ENCODE results near the gene SAPCD1. TPM values are rescaled to one million over a fixed set of nuclear protein-coding genes. Genes with fewer than 3 reads are reported as not detected.

SAPCD1 gene
- total and polyA plus RNA-seq, 2 experiments from 2014 or later, result 1.3 to 2.5 TPM

DNA sequence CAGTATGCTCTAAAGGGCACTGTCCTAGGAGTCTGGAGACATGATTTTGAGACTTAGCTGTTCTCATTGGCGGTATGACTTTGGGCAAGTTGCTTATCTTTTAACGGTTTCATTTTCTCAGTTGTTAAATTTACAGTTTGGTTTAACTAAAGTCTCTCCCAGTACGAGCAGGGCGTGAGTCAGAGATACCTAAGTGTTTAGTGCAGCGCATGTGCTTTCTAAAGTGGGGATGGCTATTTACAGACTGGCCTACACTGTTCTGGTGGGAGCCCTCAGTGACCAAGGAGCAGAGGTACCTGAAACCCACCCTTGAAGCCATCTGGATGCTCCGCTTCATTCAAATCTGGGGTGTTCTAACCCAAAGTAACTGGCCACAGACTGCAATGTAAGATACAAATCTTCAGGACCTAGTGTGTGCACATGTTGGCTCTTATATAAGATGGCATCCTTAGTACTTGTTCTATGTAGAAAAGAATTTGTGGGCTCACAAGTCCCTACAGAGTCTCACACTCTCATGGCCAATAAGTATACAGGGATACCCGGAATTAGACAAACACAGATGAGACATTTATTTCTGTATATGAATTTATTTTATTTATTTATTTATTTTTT, 11.9 kb upstream of the SAPCD1 start:
- Histone ChIP-seq H3K27me3 (replicated peaks; ENCODE audit: insufficient read depth) (no peaks in the 10 kb centered on the region), H3F3A (ENCODE audit: insufficient read depth) (peaks cover 13% of the 10 kb centered on the region), H3K9ac (no peak overlapping the region), H2AFZ (no peak overlapping the region), H3K4me1 (ENCODE audit: insufficient read depth) (peaks cover 10% of the 10 kb centered on the region), H3K9me2 (ENCODE audit: insufficient read depth) (no peaks in the 10 kb centered on the region), H3K27ac (no peak overlapping the region), H3K36me3 (ENCODE audit: low read depth) (no peaks in the 10 kb centered on the region), H3K79me2 (ENCODE audit: insufficient read depth) (no peaks in the 10 kb centered on the region), H3K4me3 (no peak overlapping the region), H3K4me2 (ENCODE audit: unreplicated experiment) (no peak overlapping the region), H4K20me1 (ENCODE audit: insufficient read depth) (no peaks in the 10 kb centered on the region), H3K9me3 (ENCODE audit: low read depth) (no peaks in the 10 kb centered on the region)
- in situ Hi-C loops (cut with MboI), result no loop called here
- TF ChIP-seq EZH2 (IDR thresholded peaks at IDR 0.05; ENCODE audit: insufficient read depth, poor library complexity, severe bottlenecking), result no peak
- TF ChIP-seq EZH2phosphoT487 (IDR thresholded peaks at IDR 0.05; ENCODE audit: insufficient read depth, low read depth), result no peak
- no peak for DNase-seq
- 94 to 95% methylated on average over 7 of the region's 7 CpGs for WGBS, 2 experiments (ENCODE audit: low coverage in 1 of 2, low lambda C conversion rate in 2 of 2, missing lambda C conversion rate in 2 of 2)

DNA sequence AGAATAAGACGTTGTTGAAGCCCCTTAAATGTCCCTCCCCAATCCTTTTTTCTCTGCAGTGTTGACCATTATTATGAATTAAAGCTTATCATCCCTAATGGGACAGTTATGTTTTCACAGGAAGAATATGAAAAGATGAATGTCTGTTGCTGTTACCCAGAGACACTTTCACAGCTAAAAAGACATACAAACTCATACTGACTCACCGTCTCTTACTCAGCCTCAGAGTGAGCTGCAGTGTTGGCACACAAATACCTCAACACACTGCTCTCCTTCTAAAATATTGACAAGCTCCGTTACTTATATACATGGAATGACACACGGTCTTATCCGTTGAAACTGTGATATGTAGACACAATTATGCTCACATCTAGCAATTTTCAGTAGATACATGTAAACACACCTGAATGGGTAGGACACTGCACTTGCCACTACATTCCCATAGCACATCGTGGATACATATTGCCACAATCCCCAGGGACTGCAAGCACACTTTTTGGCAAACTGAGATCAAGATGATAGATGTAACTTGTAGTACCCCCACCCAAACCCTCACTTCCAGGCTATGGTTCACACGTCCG, 9.6 kb upstream of the SAPCD1 start:
- 30 to 38% methylated on average over 8 of the region's 8 CpGs for WGBS, 2 experiments (ENCODE audit: low coverage in 1 of 2, low lambda C conversion rate in 2 of 2, missing lambda C conversion rate in 2 of 2)
- Histone ChIP-seq H3K4me1 (ENCODE audit: insufficient read depth) (peaks cover 10% of the 10 kb centered on the region), H3K9me3 (ENCODE audit: low read depth) (no peaks in the 10 kb centered on the region), H3K9me2 (ENCODE audit: insufficient read depth) (no peaks in the 10 kb centered on the region), H3K27ac (peak overlapping the region; percentile 47), H3K4me2 (ENCODE audit: unreplicated experiment) (peak overlapping the region; percentile 26), H3K79me2 (ENCODE audit: insufficient read depth) (no peaks in the 10 kb centered on the region), H3F3A (ENCODE audit: insufficient read depth) (peaks cover 13% of the 10 kb centered on the region), H3K4me3 (no peak overlapping the region), H3K27me3 (replicated peaks; ENCODE audit: insufficient read depth) (no peaks in the 10 kb centered on the region), H2AFZ (no peak overlapping the region), H3K9ac (peak overlapping the region; percentile 14; the same call in 1 of the 2 replicates), H4K20me1 (ENCODE audit: insufficient read depth) (no peaks in the 10 kb centered on the region), H3K36me3 (ENCODE audit: low read depth) (no peaks in the 10 kb centered on the region)
- DNase-seq, result peak; percentile 91
- TF ChIP-seq EZH2phosphoT487 (IDR thresholded peaks at IDR 0.05; ENCODE audit: insufficient read depth, low read depth) (no peak), EZH2 (IDR thresholded peaks at IDR 0.05; ENCODE audit: insufficient read depth, poor library complexity, severe bottlenecking) (no peak)
- in situ Hi-C loops (cut with MboI), result no loop called here

DNA sequence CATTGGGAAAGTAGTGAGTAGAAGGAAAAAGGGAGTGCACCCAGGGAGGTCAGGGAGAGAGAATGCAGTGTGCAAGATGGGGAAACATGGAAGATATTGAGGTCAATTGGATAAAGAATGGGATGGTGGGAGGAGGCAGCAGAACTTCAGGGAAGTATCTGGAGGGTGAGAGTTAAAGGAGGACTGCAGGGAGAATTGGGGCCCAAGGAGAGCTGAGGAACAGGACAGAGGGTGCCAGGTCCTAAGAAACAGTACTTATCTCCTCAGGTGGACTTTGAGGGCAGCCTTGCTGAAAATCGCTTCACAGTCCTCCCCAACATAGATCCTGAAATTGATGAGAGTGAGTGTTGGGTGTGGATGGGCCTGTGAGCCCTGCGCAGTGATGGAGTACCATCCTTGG, 4.2 kb upstream of the SAPCD1 start:
- in situ Hi-C loops (cut with MboI), result no loop called here
- H3K27ac ChIP-seq, result no peak overlapping the region
- H4K20me1 ChIP-seq (ENCODE audit: insufficient read depth), result no peaks in the 10 kb centered on the region
- no peak overlapping the region for H2AFZ ChIP-seq
- H3K79me2 ChIP-seq (ENCODE audit: insufficient read depth), result no peaks in the 10 kb centered on the region
- H3K9me3 ChIP-seq (ENCODE audit: low read depth), result no peaks in the 10 kb centered on the region
- no peak overlapping the region for H3K4me3 ChIP-seq
- no peak overlapping the region for H3K4me2 ChIP-seq (ENCODE audit: unreplicated experiment)
- H3K36me3 ChIP-seq (ENCODE audit: low read depth), result no peaks in the 10 kb centered on the region
- 93 to 100% methylated on average over 2 of the region's 2 CpGs for WGBS, 2 experiments (ENCODE audit: low coverage in 1 of 2, low lambda C conversion rate in 2 of 2, missing lambda C conversion rate in 2 of 2)
- H3K9me2 ChIP-seq (ENCODE audit: insufficient read depth), result no peaks in the 10 kb centered on the region
- H3K27me3 ChIP-seq (replicated peaks; ENCODE audit: insufficient read depth), result no peaks in the 10 kb centered on the region
- no peak for TF ChIP-seq EZH2phosphoT487 (IDR thresholded peaks at IDR 0.05; ENCODE audit: insufficient read depth, low read depth)
- TF ChIP-seq EZH2 (IDR thresholded peaks at IDR 0.05; ENCODE audit: insufficient read depth, poor library complexity, severe bottlenecking), result no peak
- H3K4me1 ChIP-seq (ENCODE audit: insufficient read depth), result peaks cover 2% of the 10 kb centered on the region
- no peak overlapping the region for H3K9ac ChIP-seq
- H3F3A ChIP-seq (ENCODE audit: insufficient read depth), result peaks cover 4% of the 10 kb centered on the region; the same call in 1 of the 2 replicates
- no peak for DNase-seq

DNA sequence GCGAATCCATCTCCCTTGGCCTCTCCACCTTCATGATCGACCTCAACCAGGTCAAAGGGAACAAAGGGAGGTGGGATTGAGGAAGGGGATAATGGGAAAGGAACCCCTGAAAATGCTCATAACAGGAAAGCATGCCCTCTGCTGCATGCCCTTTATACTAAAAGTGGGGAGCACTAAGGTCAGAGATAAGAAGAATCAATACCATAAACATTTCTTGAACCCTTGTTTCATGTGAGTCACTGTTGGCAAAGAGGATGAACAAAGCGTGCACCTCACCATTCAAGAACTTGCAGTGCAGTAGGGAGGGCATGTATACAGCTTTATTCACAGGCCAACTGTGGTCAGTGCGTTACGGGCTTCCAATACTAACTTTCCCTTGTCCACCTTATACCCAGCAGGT, 1.7 kb upstream of the SAPCD1 start:
- Histone ChIP-seq H4K20me1 (ENCODE audit: insufficient read depth) (no peaks in the 10 kb centered on the region), H3K4me1 (ENCODE audit: insufficient read depth) (peaks cover 9% of the 10 kb centered on the region), H2AFZ (no peak overlapping the region), H3K36me3 (ENCODE audit: low read depth) (no peaks in the 10 kb centered on the region), H3K4me3 (no peak overlapping the region), H3K27ac (no peak overlapping the region), H3K27me3 (replicated peaks; ENCODE audit: insufficient read depth) (no peaks in the 10 kb centered on the region), H3F3A (ENCODE audit: insufficient read depth) (no peaks in the 10 kb centered on the region), H3K9ac (no peak overlapping the region), H3K79me2 (ENCODE audit: insufficient read depth) (no peaks in the 10 kb centered on the region), H3K9me2 (ENCODE audit: insufficient read depth) (no peaks in the 10 kb centered on the region), H3K4me2 (ENCODE audit: unreplicated experiment) (no peak overlapping the region), H3K9me3 (ENCODE audit: low read depth) (no peaks in the 10 kb centered on the region)
- in situ Hi-C loops (cut with MboI), result no loop called here
- TF ChIP-seq EZH2 (IDR thresholded peaks at IDR 0.05; ENCODE audit: insufficient read depth, poor library complexity, severe bottlenecking), result no peak
- TF ChIP-seq EZH2phosphoT487 (IDR thresholded peaks at IDR 0.05; ENCODE audit: insufficient read depth, low read depth), result no peak
- 80 to 87% methylated on average over 5 of the region's 5 CpGs for WGBS, 2 experiments (ENCODE audit: low coverage in 1 of 2, low lambda C conversion rate in 2 of 2, missing lambda C conversion rate in 2 of 2)
- DNase-seq, result no peak
